Colonic mucosa (tissue), 4 donors: ENCODE measurements around the gene ADARB2. TPM values are rescaled to one million over a fixed set of nuclear protein-coding genes. Genes with fewer than 3 reads are reported as not detected.

Experiments
- DNase-seq: peaks from one replicate; pipeline ENCODE4 v3.0.0-alpha.2; 2020
- H3K27ac ChIP-seq: fragments of 200-600 bp; one replicate; pipeline ENCODE4 v1.8.0; 2021
- H3K27me3 ChIP-seq: fragments of 200-600 bp; one replicate; pipeline ENCODE4 v1.8.0; 2021
- H3K36me3 ChIP-seq: fragments of 200-600 bp; one replicate; pipeline ENCODE4 v1.8.0; 2021
- H3K4me1 ChIP-seq: fragments of 200-600 bp; one replicate; pipeline ENCODE4 v1.8.0; 2021; ENCODE audit warnings: mild to moderate bottlenecking
- H3K4me3 ChIP-seq: fragments of 200-600 bp; one replicate; pipeline ENCODE4 v1.8.0; 2021
- H3K9ac ChIP-seq, 2 donors: one replicate each; pipeline ENCODE4 v1.7.0; 2013; ENCODE audit warnings: control low read depth in 2 of 2, low read depth in 2 of 2, low read length in 2 of 2
- H3K9me3 ChIP-seq: fragments of 200-600 bp; one replicate; pipeline ENCODE4 v1.8.0; 2021
- intact Hi-C: fragments of 100-400 bp; cut with DNase I; formaldehyde crosslinking; loops from one replicate; pipeline ENCODE4 v1.14.1; 2022
- total RNA-seq, 2 donors: library from RNA; stranded (reverse); fragmentation: NEBNext Ultra II Directional in 1 of 2; extraction: Animal tissue kit (Norgen Biotek cat#: 25700) in 1 of 2; gene quantifications; one replicate each; pipeline ENCODE4 v1.2.1, GENCODE V29; 2021
- TF ChIP-seq, protein P1 (sequence below): fragments of 200-600 bp; IDR thresholded peaks from one replicate; pipeline ENCODE4 v1.8.0; 2022; ENCODE audit warnings: antibody characterized with exemption, mild to moderate bottlenecking
- donor health status: healthy.
- donor health status: DM: no; HTN: no; CAD: no.
- donor health status: DM: no; HTN: no; CAD: no.

The ADARB2 gene
- total RNA-seq, 2 donors from 2014 or later, result 0.19 TPM; not detected in 1

DNA sequence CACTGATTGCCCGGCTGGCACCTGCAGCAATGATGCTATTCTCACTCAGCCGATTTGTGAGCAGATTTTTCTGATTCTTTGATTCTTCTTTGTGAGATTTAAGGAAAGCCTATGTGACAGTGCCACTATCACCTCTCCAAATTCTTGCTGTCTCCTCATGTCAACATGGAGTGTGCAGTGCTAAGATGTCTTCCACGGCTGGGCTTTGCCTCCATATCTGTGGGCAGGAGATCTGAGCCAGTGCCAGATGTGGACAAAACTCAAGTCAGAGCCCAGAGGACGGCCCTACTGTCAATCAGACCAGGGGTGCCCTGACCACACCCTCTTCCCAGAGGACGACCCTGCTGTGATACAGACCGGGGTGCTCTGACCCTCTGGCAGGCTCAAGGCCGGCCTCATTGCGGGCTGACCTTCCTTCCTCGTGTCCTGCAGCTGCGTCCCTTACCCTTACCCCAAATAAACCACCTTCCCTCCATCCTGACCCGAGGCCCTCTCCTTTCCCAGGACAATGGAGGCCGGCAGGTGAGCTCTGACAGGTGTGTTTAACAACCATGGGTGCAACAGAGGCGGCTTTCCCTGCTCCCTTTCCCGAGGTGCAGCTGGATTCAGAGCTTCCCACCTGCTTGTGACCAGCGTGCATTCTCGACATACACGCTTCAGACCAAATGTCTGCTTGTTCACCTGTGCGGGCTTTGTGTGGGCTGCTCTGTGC, 221.4 kb downstream of the ADARB2 start:
- intact Hi-C loops, result no loop called here
- no peak overlapping the region for H3K9ac ChIP-seq
- TF ChIP-seq, protein P1, sequence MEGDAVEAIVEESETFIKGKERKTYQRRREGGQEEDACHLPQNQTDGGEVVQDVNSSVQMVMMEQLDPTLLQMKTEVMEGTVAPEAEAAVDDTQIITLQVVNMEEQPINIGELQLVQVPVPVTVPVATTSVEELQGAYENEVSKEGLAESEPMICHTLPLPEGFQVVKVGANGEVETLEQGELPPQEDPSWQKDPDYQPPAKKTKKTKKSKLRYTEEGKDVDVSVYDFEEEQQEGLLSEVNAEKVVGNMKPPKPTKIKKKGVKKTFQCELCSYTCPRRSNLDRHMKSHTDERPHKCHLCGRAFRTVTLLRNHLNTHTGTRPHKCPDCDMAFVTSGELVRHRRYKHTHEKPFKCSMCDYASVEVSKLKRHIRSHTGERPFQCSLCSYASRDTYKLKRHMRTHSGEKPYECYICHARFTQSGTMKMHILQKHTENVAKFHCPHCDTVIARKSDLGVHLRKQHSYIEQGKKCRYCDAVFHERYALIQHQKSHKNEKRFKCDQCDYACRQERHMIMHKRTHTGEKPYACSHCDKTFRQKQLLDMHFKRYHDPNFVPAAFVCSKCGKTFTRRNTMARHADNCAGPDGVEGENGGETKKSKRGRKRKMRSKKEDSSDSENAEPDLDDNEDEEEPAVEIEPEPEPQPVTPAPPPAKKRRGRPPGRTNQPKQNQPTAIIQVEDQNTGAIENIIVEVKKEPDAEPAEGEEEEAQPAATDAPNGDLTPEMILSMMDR, result no peak
- no peak for DNase-seq
- H3K36me3 ChIP-seq, result no peaks in the 10 kb centered on the region
- no peak overlapping the region for H3K4me3 ChIP-seq
- no peak overlapping the region for H3K27ac ChIP-seq
- H3K9me3 ChIP-seq, result no peaks in the 10 kb centered on the region
- H3K27me3 ChIP-seq, result no peaks in the 10 kb centered on the region
- H3K4me1 ChIP-seq, result no peaks in the 10 kb centered on the region

DNA sequence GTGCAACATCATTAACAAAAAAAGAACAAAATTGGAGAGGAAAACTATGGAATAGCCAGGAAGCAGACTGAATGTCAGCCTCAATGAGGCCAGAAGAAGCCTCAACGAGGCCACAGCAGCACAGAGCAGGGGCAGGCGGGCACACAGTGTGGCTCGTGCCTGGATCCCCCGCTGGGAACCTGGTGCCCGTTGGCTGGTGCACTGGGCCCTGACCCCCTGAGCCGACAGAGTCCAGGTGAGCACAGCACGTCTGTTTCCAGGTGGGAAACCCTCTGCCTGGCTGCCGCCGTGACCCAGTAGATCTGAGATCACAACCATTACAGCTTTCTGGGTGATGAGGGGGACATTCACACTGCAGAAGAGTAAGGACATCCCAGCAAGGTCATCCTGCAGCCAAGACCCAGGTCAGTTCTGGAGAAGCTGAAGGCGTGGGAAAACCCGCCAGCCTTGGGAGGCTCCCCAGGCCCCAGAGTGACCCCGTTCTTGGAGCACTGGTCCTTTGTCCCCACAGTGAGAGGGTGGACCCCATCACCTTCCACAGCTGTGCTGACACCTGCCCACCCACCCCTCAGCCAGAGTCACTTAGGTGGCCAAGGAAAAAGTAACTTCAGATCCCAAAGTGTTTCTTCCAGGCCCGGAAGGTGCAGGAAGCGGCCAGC, 222.1 kb downstream of the ADARB2 start:
- Histone ChIP-seq H3K27me3 (no peaks in the 10 kb centered on the region), H3K4me1 (no peaks in the 10 kb centered on the region), H3K36me3 (no peaks in the 10 kb centered on the region), H3K9me3 (no peaks in the 10 kb centered on the region), H3K4me3 (no peak overlapping the region), H3K27ac (no peak overlapping the region), H3K9ac (no peak overlapping the region)
- intact Hi-C loops, result no loop called here
- TF ChIP-seq, protein P1, result no peak
- DNase-seq, result no peak

DNA sequence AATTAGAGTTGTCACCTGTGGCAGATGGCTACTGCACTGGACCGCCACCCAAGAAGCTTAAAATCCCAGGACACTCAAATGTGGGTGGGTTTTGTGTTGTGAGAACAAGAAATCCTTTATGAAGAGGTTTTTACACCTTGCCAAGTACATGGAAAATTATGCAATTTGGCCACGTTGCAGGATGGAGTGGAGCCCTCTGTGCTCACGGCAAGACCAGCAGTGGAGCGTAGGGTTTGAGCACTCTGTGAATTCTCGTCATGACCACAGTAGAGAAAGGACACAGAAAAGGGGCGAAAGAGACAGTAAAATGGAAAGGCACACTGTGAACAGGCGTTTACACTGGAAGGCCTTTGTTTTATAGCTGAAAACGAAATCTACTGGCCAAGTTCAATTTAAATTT, 222.6 kb downstream of the ADARB2 start:
- no peaks in the 10 kb centered on the region for H3K9me3 ChIP-seq
- no peaks in the 10 kb centered on the region for H3K36me3 ChIP-seq
- intact Hi-C loops, result no loop called here
- H3K27me3 ChIP-seq, result no peaks in the 10 kb centered on the region
- no peak overlapping the region for H3K4me3 ChIP-seq
- TF ChIP-seq, protein P1, result no peak
- DNase-seq, result no peak
- no peaks in the 10 kb centered on the region for H3K4me1 ChIP-seq
- no peak overlapping the region for H3K9ac ChIP-seq
- H3K27ac ChIP-seq, result no peak overlapping the region

DNA sequence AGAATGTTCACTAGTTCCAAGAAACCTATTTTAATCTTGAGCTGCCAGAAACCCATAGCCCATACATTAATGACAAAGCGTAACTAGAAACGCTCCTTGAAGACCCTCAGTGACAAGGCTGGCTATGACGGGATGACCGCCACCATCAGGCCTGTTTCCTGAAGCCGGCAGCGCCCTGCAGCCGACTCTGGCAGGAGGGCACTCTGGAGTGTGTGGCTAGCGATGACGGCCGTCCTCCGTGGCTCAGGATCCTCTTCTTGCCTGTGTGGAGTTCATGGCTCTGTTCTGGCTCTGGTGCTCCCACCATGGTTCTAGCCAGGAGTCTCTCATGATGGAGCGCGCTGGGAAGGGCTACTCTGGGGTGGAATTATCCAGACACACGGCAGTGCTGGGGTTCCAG, 224.1 kb downstream of the ADARB2 start:
- no peak overlapping the region for H3K9ac ChIP-seq
- no peak for DNase-seq
- H3K27ac ChIP-seq, result no peak overlapping the region
- H3K4me3 ChIP-seq, result no peak overlapping the region
- no peaks in the 10 kb centered on the region for H3K36me3 ChIP-seq
- TF ChIP-seq, protein P1, result no peak
- no peaks in the 10 kb centered on the region for H3K9me3 ChIP-seq
- intact Hi-C loops, result no loop called here
- H3K27me3 ChIP-seq, result no peaks in the 10 kb centered on the region
- H3K4me1 ChIP-seq, result no peaks in the 10 kb centered on the region

DNA sequence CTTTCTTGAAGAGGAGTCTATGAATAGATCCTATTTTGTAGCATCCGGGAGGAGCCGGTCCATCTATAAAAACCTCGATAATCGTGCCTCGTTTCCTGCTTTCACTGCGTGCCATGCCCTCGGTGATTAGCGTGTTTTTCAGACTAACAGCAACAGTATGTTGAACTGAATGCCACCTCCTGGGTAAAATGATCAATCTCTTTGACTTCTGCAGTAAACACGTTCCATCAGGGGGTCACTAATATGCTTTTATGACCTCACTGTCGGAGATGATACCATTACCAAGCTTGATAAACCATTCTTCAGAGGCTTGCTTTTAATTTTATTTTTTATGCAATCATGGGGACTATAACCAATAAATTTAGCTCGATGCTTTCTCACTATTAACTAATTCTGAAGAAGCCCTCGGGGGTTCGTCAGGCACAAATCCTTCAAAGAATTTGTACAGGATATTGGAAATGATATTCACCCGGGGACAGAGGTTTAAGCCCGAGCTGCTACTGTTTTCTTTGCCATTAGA, 228.3 kb downstream of the ADARB2 start:
- Histone ChIP-seq H3K36me3 (no peaks in the 10 kb centered on the region), H3K27me3 (no peaks in the 10 kb centered on the region), H3K27ac (no peak overlapping the region), H3K9me3 (no peaks in the 10 kb centered on the region), H3K4me1 (no peaks in the 10 kb centered on the region), H3K4me3 (no peak overlapping the region), H3K9ac (no peak overlapping the region)
- TF ChIP-seq, protein P1, result no peak
- intact Hi-C loops, result no loop called here
- no peak for DNase-seq
